ENCODE results near the gene CD58. TPM values are rescaled to one million over a fixed set of nuclear protein-coding genes. Genes with fewer than 3 reads are reported as not detected.
A peak's percentile ranks its signal among the peaks of the same experiment; 100 is the strongest.

The CD58 gene
- total and polyA plus RNA-seq, 9 of the 15 experiments (the other 6 are each of a cell fraction or from before 2014, with no cell fraction given): 18.1 to 113 (median 37.4) TPM

GRCh38 chr1:116474921-116475849, 95.6 kb downstream of the CD58 start:
- POLR2A ChIA-PET: interaction anchor here (0.6 to 2.8 kb wide), 5 partner anchors 8 to 405 kb away, joined by 3 to 13 read pairs (median 3); partner anchors contain the start of gene ATP1A1
- no peaks in the 10 kb centered on the region for H3K9me1 ChIP-seq (ENCODE audit: control insufficient read depth, insufficient read depth, low read length)
- in situ Hi-C loops (cut with MboI): no loop called here
- ATAC-seq: no peak
- BruUV-seq (replicated peaks): no TSS peak
- H3K4me2 ChIP-seq (ENCODE audit: insufficient read depth, low read length): no peak overlapping the region
- CTCF ChIA-PET (ENCODE audit: low intra/inter-chr PET ratio): interaction anchor here (0.5 kb wide), 1 partner anchor 114 kb away, joined by 3 read pairs; no protein-coding TSS in a partner anchor
- H3K36me3 ChIP-seq (ENCODE audit: control insufficient read depth, insufficient read depth, low read length): no peaks in the 10 kb centered on the region
- no peak overlapping the region for H3K27ac ChIP-seq (ENCODE audit: extremely low read depth, low read depth, low read length)
- no peaks in the 10 kb centered on the region for H3K79me2 ChIP-seq (ENCODE audit: control insufficient read depth, insufficient read depth, low read length)
- H3K27me3 ChIP-seq (ENCODE audit: control insufficient read depth in 2 of 2, insufficient read depth in 2 of 2, low read length in 2 of 2): no peaks in the 10 kb centered on the region
- DNase-seq (ENCODE audit: extremely low read depth in 1 of 4, low spot score in 3 of 4): no peak
- H3K4me1 ChIP-seq (replicated peaks in 1 of 2; ENCODE audit: control insufficient read depth in 2 of 2, insufficient read depth in 2 of 2, low read length in 2 of 2): peaks cover 25 to 27% of the 10 kb centered on the region in 2 experiments; a peak in 4 of 5 replicates
- peak overlapping the region in 1 of 2 experiments; percentile 23; a peak in 1 of 4 replicates for H3K9ac ChIP-seq (ENCODE audit: insufficient read depth in 1 of 2, low read depth in 2 of 2, low read length in 2 of 2)
- no peak overlapping the region for H2AFZ ChIP-seq (ENCODE audit: low read depth, low read length)
- H4K20me1 ChIP-seq (replicated peaks; ENCODE audit: control insufficient read depth, insufficient read depth, low read length): no peaks in the 10 kb centered on the region
- FAIRE-seq: no peak
- TF ChIP-seq TARDBP (IDR thresholded peaks at IDR 0.05): no peak
- TF ChIP-seq MNT (conservative IDR thresholded peaks at IDR 0.05): no peak
- no peak for TF ChIP-seq RAD21 (CRISPR knock-in tag; conservative IDR thresholded peaks at IDR 0.05 in 1 of 2, IDR thresholded peaks at IDR 0.05 in 1 of 2)
- TF ChIP-seq TFAP4 (CRISPR knock-in tag; IDR thresholded peaks at IDR 0.05; ENCODE audit: borderline replicate concordance): peak; percentile 18; the same call in 1 of the 2 replicates
- H3K4me3 ChIP-seq: no peak overlapping the region
- intact Hi-C loops (cut with micrococcal nuclease): loop anchor here (5.0 kb wide), 1 partner anchor 58 kb away; no protein-coding TSS in a partner anchor
- 61% methylated on average over 14 of the region's 14 CpGs for WGBS (ENCODE audit: insufficient coverage, low coverage, missing lambda C conversion rate)
- H3K9me3 ChIP-seq (replicated peaks; ENCODE audit: control insufficient read depth, insufficient read depth, low read depth, low read length): no peaks in the 10 kb centered on the region
